GM23248 (cell line): ENCODE data around the gene CST9L. TPM values are rescaled to one million over a fixed set of nuclear protein-coding genes. Genes with fewer than 3 reads are reported as not detected.
A peak's percentile ranks its signal among the peaks of the same experiment; 100 is the strongest.

Experiments
- DNase-seq: peaks from one replicate; pipeline ENCODE4 v3.0.0-alpha.2; 2015
- H2AFZ ChIP-seq: fragments of 200-600 bp; sonication (generic); 2 replicates; pipeline ENCODE4 v1.6.1; 2016; ENCODE audit warnings: antibody characterized with exemption
- H3F3A ChIP-seq: fragments of 200-600 bp; sonication (generic); 2 replicates; pipeline ENCODE4 v1.6.1; 2016; ENCODE audit warnings: mild to moderate bottlenecking, antibody characterized with exemption, mixed run types; ENCODE audit not compliant: insufficient read depth
- H3K27ac ChIP-seq: fragments of 200-600 bp; sonication (generic); 2 replicates; pipeline ENCODE4 v1.5.1; 2016; ENCODE audit warnings: mild to moderate bottlenecking
- H3K27me3 ChIP-seq: fragments of 200-600 bp; sonication (generic); replicated peaks from 2 replicates; pipeline ENCODE4 v1.6.1; 2016; ENCODE audit warnings: mild to moderate bottlenecking; ENCODE audit not compliant: insufficient read depth
- H3K36me3 ChIP-seq: fragments of 200-600 bp; sonication (generic); 2 replicates; pipeline ENCODE4 v1.6.1; 2016; ENCODE audit warnings: low read depth, mild to moderate bottlenecking
- H3K4me1 ChIP-seq: fragments of 200-600 bp; sonication (generic); 2 replicates; pipeline ENCODE4 v1.6.1; 2016; ENCODE audit warnings: mild to moderate bottlenecking; ENCODE audit not compliant: insufficient read depth
- H3K4me2 ChIP-seq: fragments of 200-600 bp; sonication (generic); one replicate; pipeline ENCODE4 v1.6.1; 2016; ENCODE audit warnings: mild to moderate bottlenecking; ENCODE audit not compliant: unreplicated experiment
- H3K4me3 ChIP-seq: fragments of 200-600 bp; sonication (generic); 2 replicates; pipeline ENCODE4 v1.5.1; 2016; ENCODE audit warnings: mild to moderate bottlenecking
- H3K79me2 ChIP-seq: fragments of 200-600 bp; sonication (generic); 2 replicates; pipeline ENCODE4 v1.6.1; 2016; ENCODE audit warnings: mild to moderate bottlenecking; ENCODE audit not compliant: insufficient read depth
- H3K9ac ChIP-seq: fragments of 200-600 bp; sonication (generic); 2 replicates; pipeline ENCODE4 v1.6.1; 2016; ENCODE audit warnings: mild to moderate bottlenecking
- H3K9me2 ChIP-seq: fragments of 200-600 bp; sonication (generic); 2 replicates; pipeline ENCODE4 v1.6.1; 2016; ENCODE audit warnings: mixed run types, mild to moderate bottlenecking, moderate library complexity; ENCODE audit not compliant: insufficient read depth
- H3K9me3 ChIP-seq: fragments of 200-600 bp; sonication (generic); one replicate; pipeline ENCODE4 v1.6.1; 2017; ENCODE audit warnings: low read depth
- H4K20me1 ChIP-seq: fragments of 200-600 bp; sonication (generic); 2 replicates; pipeline ENCODE4 v1.6.0; 2016; ENCODE audit not compliant: insufficient read depth
- EZH2 ChIP-seq: fragments of 200-600 bp; sonication (generic); IDR thresholded peaks from 2 replicates; pipeline ENCODE4 v1.6.1; 2018; ENCODE audit warnings: antibody characterized with exemption, mild to moderate bottlenecking; ENCODE audit not compliant: insufficient read depth, poor library complexity, severe bottlenecking
- EZH2phosphoT487 ChIP-seq: fragments of 200-600 bp; sonication (generic); IDR thresholded peaks from 2 replicates; pipeline ENCODE4 v1.6.1; 2018; ENCODE audit warnings: antibody characterized with exemption, moderate library complexity, mild to moderate bottlenecking, low read depth; ENCODE audit not compliant: insufficient read depth
- WGBS, 2 experiments: methylation state at CpG; one replicate each; pipeline ENCODE4 v1.1.6; 2015 to 2017; ENCODE audit warnings: low lambda C conversion rate in 2 of 2, low coverage in 1 of 2; ENCODE audit errors: missing lambda C conversion rate in 2 of 2; 5-methylcytosine and 5-hydroxymethylcytosine counted together
- in situ Hi-C: fragments of 300-500 bp; cut with MboI; formaldehyde crosslinking; loops from 2 replicates; pipeline ENCODE4 v1.15.0; 2020
- polyA plus RNA-seq: library from polyadenylated mRNA; unstranded; fragments of >200 nt; fragmentation: Nextera tagmentation; extraction: Ambion mirVana; gene quantifications from 2 replicates; pipeline ENCODE4 v1.2.1, GENCODE V29; 2016
- total RNA-seq: library from RNA; depleted of rRNA; stranded (reverse); fragments of >200 nt; shearing (Covaris generic); gene quantifications from 2 replicates; pipeline ENCODE4 v1.2.3, GENCODE V29; 2014

Gene CST9L
- total and polyA plus RNA-seq, 2 experiments from 2014 or later: not detected

- no peaks in the 10 kb centered on the region for H3K79me2 ChIP-seq
- H3K27me3 ChIP-seq: 0 out of 2 replicates have a peak, but pooled peaks cover 9% of the 10 kb centered on the region
- no peaks in the 10 kb centered on the region for H3K9me2 ChIP-seq
- no peak overlapping the region for H3K27ac ChIP-seq
- TF ChIP-seq EZH2 (no peak), EZH2phosphoT487 (no peak)
- H4K20me1 ChIP-seq: no peaks in the 10 kb centered on the region
- no peak overlapping the region for H3K4me3 ChIP-seq
- WGBS, 2 experiments: 60 to 65% methylated on average over 2 of the region's 2 CpGs
- H3F3A ChIP-seq: no peaks in the 10 kb centered on the region
- H3K9me3 ChIP-seq: no peaks in the 10 kb centered on the region
- H3K9ac ChIP-seq: no peak overlapping the region
- H3K36me3 ChIP-seq: no peaks in the 10 kb centered on the region
- no peak overlapping the region for H2AFZ ChIP-seq
- in situ Hi-C loops: no loop called here
- H3K4me1 ChIP-seq: no peaks in the 10 kb centered on the region
- DNase-seq: no peak
- no peak overlapping the region for H3K4me2 ChIP-seq
Observed at GRCh38 chr20:23520185-23520584, 48.1 kb downstream of the CST9L start.

- H4K20me1 ChIP-seq: no peaks in the 10 kb centered on the region
- no peaks in the 10 kb centered on the region for H3K4me1 ChIP-seq
- 31 to 39% methylated on average over 6 of the region's 6 CpGs for WGBS, 2 experiments
- H3K9me3 ChIP-seq: no peaks in the 10 kb centered on the region
- no peak overlapping the region for H3K4me2 ChIP-seq
- no peaks in the 10 kb centered on the region for H3K79me2 ChIP-seq
- in situ Hi-C loops: no loop called here
- 0 out of 2 replicates have a peak, but pooled peaks cover 6% of the 10 kb centered on the region for H3K27me3 ChIP-seq
- H3K27ac ChIP-seq: no peak overlapping the region
- no peak for TF ChIP-seq EZH2
- TF ChIP-seq EZH2phosphoT487: no peak
- H3K36me3 ChIP-seq: no peaks in the 10 kb centered on the region
- no peaks in the 10 kb centered on the region for H3K9me2 ChIP-seq
- no peak overlapping the region for H3K4me3 ChIP-seq
- no peaks in the 10 kb centered on the region for H3F3A ChIP-seq
- no peak overlapping the region for H3K9ac ChIP-seq
- no peak overlapping the region for H2AFZ ChIP-seq
- DNase-seq: no peak
Observed at GRCh38 chr20:23519556-23519955, 48.7 kb downstream of the CST9L start.

- no peak overlapping the region for H2AFZ ChIP-seq
- in situ Hi-C loops: no loop called here
- H3K79me2 ChIP-seq: no peaks in the 10 kb centered on the region
- TF ChIP-seq EZH2 (no peak), EZH2phosphoT487 (no peak)
- H3K9me2 ChIP-seq: no peaks in the 10 kb centered on the region
- H3K27ac ChIP-seq: no peak overlapping the region
- H3K4me1 ChIP-seq: no peaks in the 10 kb centered on the region
- 0 out of 2 replicates have a peak, but pooled peaks cover 5% of the 10 kb centered on the region for H3K27me3 ChIP-seq
- H3F3A ChIP-seq: no peaks in the 10 kb centered on the region
- 30 to 52% methylated on average over 4 of the region's 4 CpGs for WGBS, 2 experiments
- no peak for DNase-seq
- H3K4me3 ChIP-seq: no peak overlapping the region
- H3K36me3 ChIP-seq: no peaks in the 10 kb centered on the region
- no peak overlapping the region for H3K9ac ChIP-seq
- H4K20me1 ChIP-seq: no peaks in the 10 kb centered on the region
- H3K9me3 ChIP-seq: no peaks in the 10 kb centered on the region
- no peak overlapping the region for H3K4me2 ChIP-seq
Observed at GRCh38 chr20:23517719-23518118, 50.6 kb downstream of the CST9L start.

GRCh38 chr20:23515250-23515939, 52.9 kb downstream of the CST9L start:
- TF ChIP-seq EZH2 (no peak), EZH2phosphoT487 (no peak)
- Histone ChIP-seq H3K9me3 (no peaks in the 10 kb centered on the region), H3K4me2 (no peak overlapping the region), H3K27ac (no peak overlapping the region), H3K79me2 (no peaks in the 10 kb centered on the region), H3K4me1 (no peaks in the 10 kb centered on the region), H4K20me1 (no peaks in the 10 kb centered on the region), H3K4me3 (no peak overlapping the region), H2AFZ (no peak overlapping the region), H3F3A (no peaks in the 10 kb centered on the region), H3K36me3 (no peaks in the 10 kb centered on the region), H3K9me2 (no peaks in the 10 kb centered on the region), H3K27me3 (no peaks in the 10 kb centered on the region; the same call in 1 of the 2 replicates), H3K9ac (no peak overlapping the region)
- peak; percentile 7 for DNase-seq
- 32 to 34% methylated on average over 5 of the region's 5 CpGs for WGBS, 2 experiments
- in situ Hi-C loops: no loop called here
